ENCODE measurements around the gene NUP153. TPM values are rescaled to one million over a fixed set of nuclear protein-coding genes. Genes with fewer than 3 reads are reported as not detected.

The NUP153 gene
- total RNA-seq, 1 experiment from 2014 or later = 36.3 TPM

GRCh38 chr6:17622144-17622543 lies 84.6 kb downstream of the NUP153 start:
- no peak overlapping the region for H3K4me3 Mint-ChIP-seq (ENCODE audit: low read depth, unreplicated experiment)
- H3K36me3 Mint-ChIP-seq (ENCODE audit: insufficient read depth, unreplicated experiment) = peaks cover 3% of the 10 kb centered on the region
- intact Hi-C loops (cut with micrococcal nuclease; ENCODE audit: unreplicated experiment) = no loop called here
- no peak overlapping the region for H3K27ac Mint-ChIP-seq (ENCODE audit: unreplicated experiment)
- CTCF ChIA-PET = interaction anchor here (0.5 kb wide), 1 partner anchor 697 kb away, joined by 4 read pairs; no protein-coding TSS in a partner anchor
- DNase-seq = no peak
- H3K27me3 Mint-ChIP-seq (ENCODE audit: unreplicated experiment) = no peaks in the 10 kb centered on the region
- H3K9me3 Mint-ChIP-seq (ENCODE audit: low read depth, unreplicated experiment) = no peaks in the 10 kb centered on the region
- TF ChIP-seq, protein P1, sequence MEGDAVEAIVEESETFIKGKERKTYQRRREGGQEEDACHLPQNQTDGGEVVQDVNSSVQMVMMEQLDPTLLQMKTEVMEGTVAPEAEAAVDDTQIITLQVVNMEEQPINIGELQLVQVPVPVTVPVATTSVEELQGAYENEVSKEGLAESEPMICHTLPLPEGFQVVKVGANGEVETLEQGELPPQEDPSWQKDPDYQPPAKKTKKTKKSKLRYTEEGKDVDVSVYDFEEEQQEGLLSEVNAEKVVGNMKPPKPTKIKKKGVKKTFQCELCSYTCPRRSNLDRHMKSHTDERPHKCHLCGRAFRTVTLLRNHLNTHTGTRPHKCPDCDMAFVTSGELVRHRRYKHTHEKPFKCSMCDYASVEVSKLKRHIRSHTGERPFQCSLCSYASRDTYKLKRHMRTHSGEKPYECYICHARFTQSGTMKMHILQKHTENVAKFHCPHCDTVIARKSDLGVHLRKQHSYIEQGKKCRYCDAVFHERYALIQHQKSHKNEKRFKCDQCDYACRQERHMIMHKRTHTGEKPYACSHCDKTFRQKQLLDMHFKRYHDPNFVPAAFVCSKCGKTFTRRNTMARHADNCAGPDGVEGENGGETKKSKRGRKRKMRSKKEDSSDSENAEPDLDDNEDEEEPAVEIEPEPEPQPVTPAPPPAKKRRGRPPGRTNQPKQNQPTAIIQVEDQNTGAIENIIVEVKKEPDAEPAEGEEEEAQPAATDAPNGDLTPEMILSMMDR (IDR thresholded peaks at IDR 0.05; ENCODE audit: unreplicated experiment) = no peak
- no peaks in the 10 kb centered on the region for H3K4me1 Mint-ChIP-seq (ENCODE audit: low read depth, unreplicated experiment)
- BruUV-seq (replicated peaks) = no TSS peak

GRCh38 chr6:17621003-17621402 lies 85.7 kb downstream of the NUP153 start:
- H3K9me3 Mint-ChIP-seq (ENCODE audit: low read depth, unreplicated experiment) = no peaks in the 10 kb centered on the region
- CTCF ChIA-PET = no interaction called here
- TF ChIP-seq, protein P1 (IDR thresholded peaks at IDR 0.05; ENCODE audit: unreplicated experiment) = no peak
- no TSS peak for BruUV-seq (replicated peaks)
- H3K4me3 Mint-ChIP-seq (ENCODE audit: low read depth, unreplicated experiment) = no peak overlapping the region
- H3K27ac Mint-ChIP-seq (ENCODE audit: unreplicated experiment) = no peak overlapping the region
- peaks cover 9% of the 10 kb centered on the region for H3K36me3 Mint-ChIP-seq (ENCODE audit: insufficient read depth, unreplicated experiment)
- no peak for DNase-seq
- no peaks in the 10 kb centered on the region for H3K27me3 Mint-ChIP-seq (ENCODE audit: unreplicated experiment)
- intact Hi-C loops (cut with micrococcal nuclease; ENCODE audit: unreplicated experiment) = no loop called here
- no peaks in the 10 kb centered on the region for H3K4me1 Mint-ChIP-seq (ENCODE audit: low read depth, unreplicated experiment)

GRCh38 chr6:17615794-17616193 lies 90.9 kb downstream of the NUP153 start:
- intact Hi-C loops (cut with micrococcal nuclease; ENCODE audit: unreplicated experiment) = no loop called here

GRCh38 chr6:17612048-17612447 lies 94.7 kb downstream of the NUP153 start:
- no peak for DNase-seq
- H3K36me3 Mint-ChIP-seq (ENCODE audit: insufficient read depth, unreplicated experiment) = peaks cover 18% of the 10 kb centered on the region
- no peaks in the 10 kb centered on the region for H3K27me3 Mint-ChIP-seq (ENCODE audit: unreplicated experiment)
- BruUV-seq (replicated peaks) = no TSS peak
- intact Hi-C loops (cut with micrococcal nuclease; ENCODE audit: unreplicated experiment) = no loop called here
- CTCF ChIA-PET = interaction anchor here (1.0 kb wide), 1 partner anchor 9 kb away, joined by 3 read pairs; no protein-coding TSS in a partner anchor
- no peaks in the 10 kb centered on the region for H3K4me1 Mint-ChIP-seq (ENCODE audit: low read depth, unreplicated experiment)
- H3K9me3 Mint-ChIP-seq (ENCODE audit: low read depth, unreplicated experiment) = no peaks in the 10 kb centered on the region
- no peak overlapping the region for H3K4me3 Mint-ChIP-seq (ENCODE audit: low read depth, unreplicated experiment)
- no peak overlapping the region for H3K27ac Mint-ChIP-seq (ENCODE audit: unreplicated experiment)
- TF ChIP-seq, protein P1 (IDR thresholded peaks at IDR 0.05; ENCODE audit: unreplicated experiment) = no peak

More at GRCh38 chr6:17615794-17616193, 90.9 kb downstream of the NUP153 start:
- no peak for DNase-seq
- Mint-ChIP-seq H3K9me3 (ENCODE audit: low read depth, unreplicated experiment) (no peaks in the 10 kb centered on the region), H3K27me3 (ENCODE audit: unreplicated experiment) (no peaks in the 10 kb centered on the region), H3K36me3 (ENCODE audit: insufficient read depth, unreplicated experiment) (peaks cover 21% of the 10 kb centered on the region), H3K4me1 (ENCODE audit: low read depth, unreplicated experiment) (no peaks in the 10 kb centered on the region), H3K27ac (ENCODE audit: unreplicated experiment) (no peak overlapping the region), H3K4me3 (ENCODE audit: low read depth, unreplicated experiment) (no peak overlapping the region)
- BruUV-seq (replicated peaks) = no TSS peak
- TF ChIP-seq, protein P1 (IDR thresholded peaks at IDR 0.05; ENCODE audit: unreplicated experiment) = no peak
- CTCF ChIA-PET = no interaction called here

Data from Calu3 (cell line).